GM19193 (cell line): ENCODE data around the gene RNF112.

ENCODE experiments used
- POLR2A ChIP-seq: IDR thresholded peaks from 4 replicates; pipeline ENCODE4 v1.6.1; 2011; ENCODE audit not compliant: insufficient read depth, insufficient read length; ENCODE audit errors: extremely low read depth

Gene RNF112

DNA sequence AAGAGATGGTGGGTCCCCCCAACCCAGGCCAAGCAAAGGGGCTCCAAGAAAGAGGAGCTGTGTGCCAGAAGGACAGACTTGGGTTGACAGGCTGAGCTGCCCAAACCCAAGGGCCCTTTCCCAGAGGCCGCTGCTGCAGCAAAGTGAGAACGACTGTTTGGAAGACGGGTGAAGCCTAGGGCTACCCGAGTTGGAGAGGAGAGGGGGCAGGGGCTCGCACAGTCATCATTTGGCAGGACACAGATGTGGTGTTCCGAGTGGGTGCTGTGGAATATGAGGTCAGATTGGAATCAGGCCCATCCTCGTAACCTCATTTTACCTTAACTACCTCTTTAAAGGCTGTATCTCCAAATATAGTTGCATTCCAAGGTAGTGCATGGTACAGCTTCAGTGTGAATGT, 18.7 kb upstream of the RNF112 start:
- no peak for TF ChIP-seq POLR2A

DNA sequence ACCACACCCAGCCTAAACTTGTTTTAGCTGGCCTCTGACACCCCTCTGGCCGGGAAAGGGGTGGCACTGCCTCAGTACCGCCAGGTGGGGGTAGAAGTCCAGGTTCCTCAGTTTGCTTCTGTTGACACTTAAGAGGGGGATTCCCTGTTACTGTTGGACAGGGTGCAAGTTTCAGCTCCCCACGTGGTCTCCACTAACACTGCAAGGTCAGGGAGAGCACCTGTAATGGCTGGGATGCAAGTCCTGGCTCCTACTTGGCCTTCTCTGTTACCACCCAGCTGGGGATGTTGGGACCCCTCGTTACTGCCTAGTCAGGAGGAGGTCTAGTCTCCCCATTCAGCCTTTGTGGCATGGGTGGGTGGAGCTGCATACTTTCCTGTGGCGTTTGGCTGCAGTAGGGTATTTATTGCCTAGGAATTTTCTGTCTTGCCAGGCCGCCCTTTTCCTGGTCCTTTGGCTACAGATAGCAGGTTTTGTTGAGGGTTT, 13.4 kb upstream of the RNF112 start:
- no peak for TF ChIP-seq POLR2A

DNA sequence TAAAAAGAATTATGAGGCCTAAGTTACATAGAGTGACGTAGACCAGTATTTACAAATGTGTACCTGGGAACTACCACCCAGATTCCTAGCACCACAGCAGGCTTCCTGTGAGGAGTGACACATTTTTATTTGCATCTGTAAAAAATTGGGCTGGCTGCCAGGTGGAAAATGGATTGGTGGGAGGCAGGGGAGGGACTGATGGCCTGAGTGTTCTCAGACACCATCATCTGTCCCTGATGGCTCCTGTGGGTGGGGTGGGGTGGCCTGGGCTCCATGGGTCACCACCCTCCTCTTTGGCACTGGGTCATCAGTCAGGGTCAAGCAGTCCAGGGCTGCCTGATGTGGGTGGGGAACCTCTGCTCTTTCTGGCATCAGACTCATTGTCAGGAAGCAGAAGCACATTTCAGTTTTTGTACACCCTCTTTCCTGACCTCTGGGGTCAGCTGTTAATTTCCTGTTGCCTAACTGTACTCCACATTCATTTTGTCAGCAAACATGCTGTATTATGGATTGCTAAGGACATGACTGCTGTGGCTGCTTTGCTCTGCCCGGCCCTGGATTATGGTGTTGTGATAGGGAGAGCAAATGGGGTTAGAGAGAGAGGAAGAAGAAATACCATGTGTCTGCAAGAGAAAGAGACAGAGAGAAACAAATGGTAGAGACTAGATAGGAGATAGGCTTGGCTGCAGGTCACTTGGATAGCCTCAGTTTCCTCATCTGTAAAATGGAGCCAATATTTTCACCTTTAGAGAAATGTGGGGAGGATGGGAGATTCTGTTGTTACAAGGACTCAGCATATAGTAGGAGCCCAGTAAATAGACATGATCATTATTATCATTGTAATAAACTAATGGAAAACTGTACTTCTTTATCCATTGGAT, 12.5 kb upstream of the RNF112 start:
- TF ChIP-seq POLR2A: no peak

DNA sequence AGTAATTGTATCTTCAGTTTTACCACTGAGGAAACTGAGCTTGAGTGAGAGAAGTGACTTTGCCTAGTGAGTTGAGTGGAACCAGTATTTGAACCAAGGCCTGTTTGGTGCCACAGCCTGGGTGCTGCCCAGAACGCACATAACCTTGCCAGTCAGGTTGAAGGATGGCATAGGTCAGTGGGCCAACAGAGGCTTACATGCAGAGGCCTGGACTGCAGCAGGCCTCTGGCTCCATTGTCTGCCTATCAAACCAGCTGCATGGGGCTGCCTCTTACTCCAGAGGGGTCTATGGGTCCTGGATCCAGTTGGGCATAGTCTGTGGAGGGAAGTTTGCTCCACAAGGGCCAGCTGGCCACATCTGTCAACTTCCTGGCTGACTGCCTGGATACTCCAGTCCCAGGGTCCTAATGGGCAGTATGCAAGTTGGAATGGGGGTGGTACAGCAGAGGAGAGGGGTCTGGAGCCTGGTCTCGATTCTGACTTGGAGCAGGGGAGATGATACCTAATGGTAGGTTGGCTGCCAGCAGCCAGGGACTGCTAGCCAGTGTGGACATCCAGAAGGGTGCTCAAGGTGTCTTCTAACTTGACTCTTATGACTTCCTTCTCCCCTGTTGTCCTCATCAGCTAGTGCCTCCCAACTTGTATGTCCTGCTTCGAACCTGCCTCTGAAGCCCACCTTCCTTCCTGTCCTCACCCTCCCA, 11.1 kb upstream of the RNF112 start:
- TF ChIP-seq POLR2A: no peak

DNA sequence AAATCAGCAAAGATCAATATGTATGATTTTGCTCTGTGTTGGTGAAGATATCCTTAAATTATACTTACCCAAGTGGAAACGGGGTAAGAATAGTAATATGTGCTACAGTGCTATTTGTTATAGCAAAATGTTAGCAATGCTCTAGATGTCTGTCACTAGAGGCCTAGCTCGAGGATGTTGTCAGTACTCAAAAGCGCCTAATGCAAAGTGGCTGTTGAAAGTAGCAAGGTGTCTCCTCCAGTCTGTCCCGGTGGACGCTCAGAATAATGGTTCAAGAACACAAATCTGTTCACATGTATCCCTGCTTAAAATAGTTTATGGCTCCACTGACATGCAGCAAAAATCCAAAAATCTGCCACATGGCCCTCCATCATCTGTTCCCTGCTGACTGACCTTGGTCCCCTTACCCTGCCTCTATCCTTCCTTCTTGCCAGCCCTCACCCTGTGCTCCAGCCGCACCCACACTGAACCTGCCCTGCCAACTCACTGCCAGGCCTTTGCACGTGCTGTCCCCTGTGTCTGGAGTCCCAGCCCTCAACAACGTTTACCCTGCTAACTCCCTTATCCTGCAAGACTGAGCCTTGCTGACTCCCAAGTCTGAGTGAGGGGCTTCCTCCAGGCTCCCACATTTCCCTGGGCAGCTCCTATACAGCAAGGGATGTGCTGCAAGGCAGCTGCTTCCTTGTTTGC, 9.6 kb upstream of the RNF112 start:
- TF ChIP-seq POLR2A: no peak

DNA sequence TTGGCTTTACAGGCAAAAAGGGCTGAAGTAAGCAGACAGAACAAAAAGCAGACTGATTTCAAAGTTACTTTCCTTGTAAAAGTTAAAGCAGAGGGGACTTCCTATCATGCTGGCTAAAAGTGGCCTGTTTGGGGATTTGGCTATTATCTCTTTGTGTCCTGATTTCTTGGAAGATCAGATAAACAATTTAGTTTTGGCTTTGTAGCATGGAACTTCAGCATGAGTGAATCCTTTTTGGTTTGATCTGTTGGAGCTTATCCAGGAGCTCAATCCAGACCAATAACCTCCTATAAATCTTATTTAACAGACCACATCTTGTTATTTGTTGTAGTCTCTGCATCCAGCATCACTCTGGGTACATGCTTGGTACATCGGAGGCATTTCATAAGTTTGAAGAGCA, 8.9 kb upstream of the RNF112 start:
- no peak for TF ChIP-seq POLR2A

DNA sequence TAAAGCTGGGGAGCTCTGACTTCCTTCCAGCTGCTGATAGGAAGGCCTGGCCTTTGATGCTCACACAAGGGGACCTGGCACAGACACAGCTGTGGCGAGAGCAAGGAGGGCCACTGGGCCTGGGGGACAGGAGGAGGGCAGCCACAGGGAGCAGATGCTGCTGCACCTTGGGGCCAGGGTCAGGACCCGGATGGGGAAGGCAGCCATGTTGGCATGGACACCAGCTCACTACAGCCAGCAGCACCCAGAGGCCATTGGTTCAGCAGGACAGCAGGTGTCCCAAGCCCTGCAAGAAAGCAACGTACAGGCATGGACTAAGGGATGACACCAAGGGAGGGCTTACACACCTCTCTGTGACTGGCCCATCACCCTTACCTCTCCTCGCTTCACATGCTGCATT, 8.0 kb upstream of the RNF112 start:
- no peak for TF ChIP-seq POLR2A

DNA sequence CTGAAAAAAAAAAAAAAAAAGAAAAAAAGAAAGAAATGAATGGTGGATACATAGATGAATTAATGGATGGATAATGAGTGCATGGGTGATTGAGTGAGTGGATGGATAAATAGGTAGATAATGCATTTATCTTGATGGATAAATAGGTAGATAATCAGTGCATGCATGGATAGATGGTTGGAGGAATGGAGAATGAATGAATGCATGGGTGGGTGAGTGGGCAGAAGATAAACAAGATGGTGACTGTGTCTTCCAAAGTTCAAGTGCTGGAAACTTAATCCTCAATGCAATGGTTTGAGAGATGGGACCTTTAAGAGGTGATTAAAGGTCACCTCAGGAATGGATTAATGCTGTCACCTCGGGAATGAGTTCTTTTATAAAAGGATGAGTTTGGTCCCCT, 6.8 kb upstream of the RNF112 start:
- no peak for TF ChIP-seq POLR2A

DNA sequence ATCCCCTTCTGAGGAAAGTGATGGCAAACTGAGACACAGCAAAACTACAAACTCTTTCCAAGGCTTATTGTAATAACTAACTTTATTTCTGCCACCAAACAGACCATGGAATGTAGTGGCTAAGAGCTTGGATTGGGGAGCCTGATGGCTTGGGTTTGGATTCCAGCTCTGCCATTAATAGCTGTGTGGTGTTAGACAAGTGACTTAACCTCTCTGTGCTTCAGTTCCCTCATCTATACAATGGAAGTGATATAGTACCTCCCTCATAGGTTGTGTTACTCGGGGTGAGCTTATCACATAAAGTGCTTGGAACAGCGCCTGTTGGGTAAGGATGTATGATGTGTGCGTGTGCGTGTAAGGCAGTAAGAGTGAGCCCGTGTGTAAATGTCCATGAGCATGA, 5.9 kb upstream of the RNF112 start:
- TF ChIP-seq POLR2A: no peak

DNA sequence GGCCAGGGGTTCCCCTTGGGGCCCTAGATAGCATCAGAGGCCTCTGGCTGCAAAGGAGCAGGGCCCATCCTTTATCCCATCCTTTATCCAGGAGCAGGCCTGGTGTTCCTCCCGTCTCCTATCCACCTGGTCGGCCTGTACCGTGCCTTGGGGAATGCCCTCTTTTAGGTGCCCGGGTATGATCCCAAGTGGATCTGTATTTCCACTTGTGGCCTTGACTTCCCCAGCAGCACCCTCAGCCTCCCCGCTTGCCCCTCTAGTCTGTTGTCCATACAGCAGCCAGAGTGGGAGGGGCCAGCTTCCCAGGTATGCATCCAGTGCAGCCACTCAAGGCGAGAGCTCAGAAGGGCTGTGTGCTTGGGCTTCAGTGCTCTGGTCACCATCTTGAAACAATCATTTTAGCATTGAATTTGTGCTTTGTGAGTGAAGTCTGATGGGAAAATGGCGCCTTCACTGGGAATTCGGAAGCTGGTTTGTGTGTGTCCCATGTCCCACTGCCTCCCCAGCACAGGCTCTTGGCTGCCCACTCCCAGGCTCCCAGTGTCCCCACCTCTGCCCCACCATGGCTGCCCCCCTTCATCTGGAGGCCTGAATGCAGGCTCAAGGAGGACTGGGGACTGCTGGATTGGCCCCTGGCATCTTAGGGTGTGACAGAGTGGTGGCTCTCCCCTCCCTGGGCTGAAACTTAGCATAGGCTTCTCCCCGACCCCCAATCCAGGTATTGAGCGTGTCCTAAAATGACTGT, 3.3 kb upstream of the RNF112 start:
- no peak for TF ChIP-seq POLR2A

DNA sequence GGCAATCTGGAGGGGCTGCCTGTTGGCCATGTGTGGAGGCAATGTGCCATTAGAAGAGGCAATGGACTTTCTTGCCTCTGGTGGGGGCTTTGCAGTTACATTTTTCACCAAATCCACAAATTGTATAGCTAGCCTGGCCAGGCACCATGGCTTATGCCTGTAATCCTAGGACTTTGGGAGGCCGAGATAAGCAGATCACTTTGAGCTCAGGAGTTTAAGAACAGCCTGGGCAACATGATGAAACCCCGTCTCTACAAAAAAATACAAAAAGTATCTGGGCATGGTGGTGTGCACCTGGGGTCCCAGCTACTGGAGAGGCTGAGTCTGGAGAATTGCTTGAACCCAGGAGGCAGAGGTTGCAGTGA, 2.7 kb upstream of the RNF112 start:
- TF ChIP-seq POLR2A: no peak

DNA sequence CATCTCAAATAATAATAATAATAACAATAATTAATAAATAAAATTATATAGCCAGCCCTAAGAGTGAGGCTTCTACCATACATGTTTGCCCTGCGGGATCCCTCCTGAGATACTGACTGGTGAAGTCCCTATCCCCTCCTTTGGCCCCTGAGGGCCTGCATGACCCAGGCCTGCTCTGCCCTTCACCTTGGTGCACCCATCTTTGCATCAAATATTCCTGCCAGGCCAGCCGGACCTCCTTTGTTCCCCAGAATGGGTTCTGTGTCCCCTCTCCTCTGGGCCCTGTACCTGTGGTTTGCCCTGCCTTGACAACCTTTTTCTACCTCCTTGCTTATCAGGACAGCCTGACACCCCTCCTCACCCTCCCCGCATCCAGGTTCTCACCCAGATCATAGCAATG, 2.0 kb upstream of the RNF112 start:
- TF ChIP-seq POLR2A: no peak

DNA sequence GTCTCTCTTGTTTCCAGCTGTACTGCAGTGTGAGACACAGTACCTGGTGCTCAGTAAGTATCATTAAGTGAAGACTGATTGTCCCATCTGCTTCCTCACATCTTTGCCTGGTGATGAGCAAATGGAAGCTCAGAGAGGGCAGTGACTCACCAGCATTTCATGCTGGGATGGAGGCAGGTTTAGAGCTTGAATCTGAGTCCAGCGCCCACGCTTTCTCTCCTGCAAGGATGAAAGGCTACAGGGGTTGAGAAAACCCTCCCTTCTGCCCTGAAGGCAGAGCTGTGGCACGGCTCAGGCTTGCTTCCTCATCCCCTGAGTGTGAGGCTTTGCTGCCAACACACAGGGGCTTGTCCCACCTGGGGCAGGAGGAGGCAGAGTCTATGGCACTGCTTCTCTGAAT, 1.5 kb upstream of the RNF112 start:
- no peak for TF ChIP-seq POLR2A

DNA sequence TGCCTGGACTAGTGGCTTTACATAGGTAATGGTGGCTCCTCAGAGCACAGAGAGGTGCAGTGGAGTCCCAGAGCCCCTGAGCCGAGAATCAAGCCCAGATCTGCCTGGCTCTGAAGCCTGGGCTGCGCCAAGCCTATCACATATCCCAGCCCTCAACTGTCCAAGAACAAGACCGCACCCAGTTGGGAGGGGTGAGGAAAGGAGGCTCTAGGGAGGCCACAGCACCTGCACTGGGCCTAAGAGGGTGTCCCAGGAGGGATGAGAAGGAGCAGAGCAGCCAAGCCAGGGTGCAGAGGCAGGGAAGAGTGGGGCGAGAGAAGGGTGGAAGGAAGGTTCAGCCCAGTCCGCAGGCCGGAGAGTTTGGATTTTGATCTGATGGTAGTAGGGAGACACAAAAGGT, 941 bp upstream of the RNF112 start:
- no peak for TF ChIP-seq POLR2A

DNA sequence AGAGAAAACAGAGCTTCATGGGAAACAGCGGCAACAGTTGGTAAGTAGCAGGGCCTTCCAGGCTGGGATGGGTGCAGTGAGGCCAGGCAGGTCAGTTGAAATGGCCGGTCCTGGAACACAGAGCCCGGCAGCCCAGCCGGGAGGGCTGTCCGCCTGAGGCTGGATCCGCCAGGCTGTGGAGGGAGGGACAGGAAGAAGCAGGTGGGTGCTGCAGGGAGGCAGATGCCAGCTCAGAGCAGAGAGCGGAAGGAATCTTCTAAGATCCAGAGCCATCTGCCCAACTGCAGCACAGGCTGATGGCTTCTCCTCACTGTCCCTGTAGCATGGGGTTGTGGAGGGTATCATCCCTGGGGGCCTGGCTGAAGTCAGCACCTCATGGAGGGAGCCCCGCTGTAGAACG, 599 bp downstream of the RNF112 start:
- TF ChIP-seq POLR2A: no peak

DNA sequence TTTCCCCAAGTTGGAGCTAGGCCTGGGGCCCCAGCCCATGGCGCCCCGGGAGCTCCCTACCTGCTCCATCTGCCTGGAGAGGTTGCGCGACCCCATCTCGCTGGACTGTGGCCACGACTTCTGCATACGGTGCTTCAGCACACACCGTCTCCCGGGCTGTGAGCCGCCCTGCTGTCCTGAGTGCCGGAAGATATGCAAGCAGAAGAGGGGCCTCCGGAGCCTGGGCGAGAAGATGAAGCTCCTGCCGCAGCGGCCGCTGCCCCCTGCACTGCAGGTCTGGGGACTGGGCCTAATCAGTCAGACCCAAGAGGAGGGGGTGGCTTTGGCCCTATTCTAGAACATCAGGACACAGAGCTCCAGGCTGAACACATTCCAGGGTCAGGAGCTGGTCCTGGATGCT, 1.5 kb downstream of the RNF112 start:
- TF ChIP-seq POLR2A: no peak

DNA sequence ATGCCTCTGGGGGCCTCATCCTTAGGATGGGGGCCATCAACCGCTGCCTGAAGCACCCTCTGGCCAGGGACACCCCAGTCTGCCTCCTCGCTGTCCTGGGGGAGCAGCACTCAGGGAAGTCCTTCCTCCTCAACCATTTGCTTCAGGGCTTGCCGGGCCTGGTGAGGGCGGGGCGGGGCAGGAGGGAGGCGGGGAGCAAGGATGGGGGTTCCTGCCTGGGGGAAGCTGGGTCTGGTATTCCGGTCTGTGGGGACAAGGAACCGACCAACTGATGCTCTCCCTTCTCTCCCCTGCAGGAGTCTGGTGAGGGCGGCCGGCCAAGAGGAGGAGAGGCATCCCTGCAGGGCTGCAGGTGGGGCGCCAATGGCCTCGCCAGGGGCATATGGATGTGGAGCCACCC, 2.0 kb downstream of the RNF112 start:
- no peak for TF ChIP-seq POLR2A
